Measurements from ENCODE around the gene NDUFC1.
"Not testable (repeated sequence)": the region's sequence is repeated elsewhere in the genome, so short reads cannot be mapped to it uniquely, and the experiment has no call there.

The NDUFC1 gene

DNA sequence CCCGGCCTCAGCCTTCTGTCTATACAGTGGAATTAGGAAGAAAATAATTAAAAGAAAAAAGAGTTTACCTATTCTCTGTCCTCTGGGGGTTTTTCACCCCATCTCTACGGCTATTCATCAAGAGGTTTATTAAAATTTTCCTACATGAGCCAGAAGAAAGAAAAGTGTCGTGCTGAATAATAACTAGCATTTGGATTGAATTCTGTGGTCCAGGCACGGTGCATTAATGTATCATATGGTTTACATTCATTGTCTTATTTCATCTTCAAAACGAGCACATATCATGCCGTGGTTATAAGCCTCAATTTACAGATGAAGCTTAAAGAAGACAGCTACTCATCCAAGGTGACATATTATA lies 6.4 kb downstream of the NDUFC1 start:
- DNase-seq, result no peak

DNA sequence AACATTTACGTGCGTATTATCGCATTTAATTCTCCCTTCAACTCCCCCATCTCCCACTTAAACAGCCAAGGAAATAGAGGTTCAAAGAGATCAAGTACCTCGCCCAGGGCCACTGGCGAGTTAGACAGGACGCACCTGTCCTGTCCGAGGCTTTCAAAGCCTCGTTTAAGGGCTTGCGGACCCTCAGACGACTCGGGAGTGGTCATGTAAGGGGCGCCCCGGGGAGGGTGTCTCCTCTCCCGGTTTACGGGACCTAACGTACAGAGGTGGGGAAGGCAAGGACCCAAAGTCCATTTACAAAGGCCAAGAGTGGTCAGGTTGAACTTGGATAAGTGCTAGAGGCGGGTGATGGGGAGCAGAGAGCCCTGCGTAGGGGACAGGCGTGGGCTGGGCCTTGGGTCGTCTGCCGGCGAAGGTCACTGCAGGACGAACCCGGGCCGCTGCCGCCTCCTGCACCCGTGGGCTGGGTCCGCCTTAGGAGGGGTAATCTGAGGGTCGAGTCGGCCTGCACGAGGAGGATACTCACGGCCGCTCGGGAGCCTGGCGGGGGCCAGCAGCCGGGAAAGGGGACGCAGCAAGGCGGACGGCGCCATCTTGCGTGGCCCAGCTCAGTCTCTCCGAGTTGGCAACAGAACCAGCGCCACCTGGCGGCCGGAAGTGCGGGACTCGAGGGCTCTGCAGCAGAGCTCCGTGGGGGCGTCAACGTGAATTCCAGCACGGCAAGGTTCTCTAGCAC lies 6.9 kb downstream of the NDUFC1 start:
- DNase-seq, result peak; percentile 97

DNA sequence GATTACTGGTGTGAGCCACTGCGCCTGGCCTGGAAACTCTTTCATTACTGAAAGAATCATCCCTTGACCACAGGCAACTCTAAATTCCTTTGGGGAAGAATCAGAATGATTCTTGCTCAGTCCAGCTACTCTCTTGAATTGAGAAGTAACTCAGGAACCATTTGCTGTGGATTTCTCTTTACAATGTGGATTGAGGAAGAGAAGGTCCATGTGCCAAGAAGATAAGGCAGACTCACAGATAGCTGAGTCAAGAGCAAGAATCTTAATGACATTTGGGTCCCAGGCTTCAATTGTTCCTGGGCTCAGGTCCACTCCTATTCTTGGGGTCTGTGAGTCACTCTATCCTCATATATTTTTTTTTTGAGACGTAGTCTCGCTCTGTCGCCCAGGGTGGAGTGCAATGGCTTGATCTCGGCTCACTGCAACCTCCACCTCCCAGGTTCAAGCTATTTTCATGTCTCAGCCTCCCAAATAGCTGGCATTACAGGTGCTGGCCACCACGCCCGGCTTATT lies 16.0 kb downstream of the NDUFC1 start:
- no peak for DNase-seq

DNA sequence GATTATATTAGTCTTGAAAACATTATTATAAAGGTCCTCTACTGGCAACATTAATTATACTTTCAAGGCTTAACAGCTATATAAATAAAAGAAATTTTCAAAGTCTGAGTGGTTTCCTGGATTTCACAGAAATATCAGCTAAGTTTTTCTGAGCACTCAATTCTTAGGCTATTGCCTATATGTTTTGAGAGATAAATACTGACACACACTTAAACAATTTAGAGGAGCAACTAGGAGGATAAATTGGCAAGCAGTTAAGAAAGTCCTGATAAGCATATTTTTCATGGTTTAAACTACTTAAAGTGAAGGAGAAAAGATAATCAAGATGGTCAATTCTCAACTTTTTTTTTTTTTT lies 19.6 kb downstream of the NDUFC1 start:
- no peak for DNase-seq

DNA sequence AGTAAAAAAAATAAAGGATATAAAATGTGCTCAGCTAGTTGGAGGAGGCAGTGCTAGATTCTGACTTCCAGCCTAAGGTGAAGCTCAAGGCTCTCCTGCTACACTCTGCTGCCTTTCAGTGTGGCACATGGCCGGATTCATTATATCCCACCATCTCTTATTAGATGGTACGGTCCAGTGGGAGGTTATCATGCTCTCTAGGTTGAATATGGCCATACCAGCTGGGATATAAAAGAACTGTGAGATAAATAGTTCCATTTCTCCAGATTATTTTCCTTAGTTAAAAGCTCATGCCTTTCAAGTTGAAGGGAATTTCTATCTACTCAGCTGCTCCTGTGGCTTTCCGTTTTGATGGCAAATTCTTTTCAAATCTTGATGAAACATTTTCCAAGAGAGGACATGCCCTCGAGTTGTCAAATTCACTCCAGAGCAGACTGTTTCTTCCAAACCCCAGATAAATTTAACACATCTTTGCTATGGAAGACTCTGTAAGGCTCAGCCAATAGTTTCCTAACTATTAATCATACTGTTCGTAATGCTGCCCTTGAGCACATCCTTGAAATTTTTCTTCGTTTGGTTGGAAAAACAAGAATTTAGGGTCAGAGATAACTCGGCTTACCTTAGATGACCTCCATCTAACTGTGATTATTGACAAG lies 20.1 kb downstream of the NDUFC1 start:
- DNase-seq, result no peak

DNA sequence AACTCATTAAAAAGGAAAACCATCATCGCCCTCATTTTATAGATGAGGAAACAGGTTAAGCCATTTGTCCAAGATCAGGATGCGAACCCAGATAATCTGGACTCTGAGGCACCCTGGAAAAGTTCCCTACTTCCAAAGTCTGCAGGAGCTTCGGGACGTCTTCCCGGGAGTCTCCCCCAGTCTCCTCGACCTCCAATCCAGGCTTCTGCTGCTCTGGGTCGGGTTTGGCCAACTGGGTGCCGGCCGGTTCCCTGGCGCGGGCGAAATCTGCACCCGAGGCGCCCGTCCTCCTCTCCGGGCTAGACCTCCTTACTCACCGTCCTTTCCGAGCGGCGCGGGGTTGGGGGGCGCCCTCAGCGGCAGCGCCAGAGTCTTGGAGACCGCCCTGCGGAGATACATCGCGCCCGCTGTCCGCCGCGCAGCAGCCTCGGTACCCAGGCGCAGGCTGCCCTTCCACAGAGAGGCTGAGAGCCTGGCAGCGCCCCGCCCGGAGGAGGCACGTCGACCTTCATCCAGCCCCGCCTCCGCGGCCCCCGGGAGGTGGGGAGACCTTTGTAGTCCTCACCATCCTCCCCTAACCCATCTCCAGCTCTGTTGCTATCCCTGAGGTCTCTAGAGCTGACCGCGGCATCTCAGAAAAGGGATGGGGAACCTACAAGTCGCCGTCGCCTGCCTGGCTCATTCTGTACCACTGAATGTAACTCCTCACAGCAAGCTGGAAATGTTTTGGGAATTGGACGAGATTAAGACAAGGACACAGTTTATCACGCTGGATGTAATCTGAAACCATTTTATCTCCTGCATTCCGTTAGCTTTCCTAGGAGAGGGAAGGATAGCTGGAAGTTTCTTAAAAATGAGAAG lies 22.3 kb downstream of the NDUFC1 start, which contains the start of gene MGARP:
Gene MGARP, minus strand, starts transcription at position 466 of the 861 bp plus-strand sequence. Its CDS starts 67 bp downstream, at position 399.
- peak; percentile 24 for DNase-seq

DNA sequence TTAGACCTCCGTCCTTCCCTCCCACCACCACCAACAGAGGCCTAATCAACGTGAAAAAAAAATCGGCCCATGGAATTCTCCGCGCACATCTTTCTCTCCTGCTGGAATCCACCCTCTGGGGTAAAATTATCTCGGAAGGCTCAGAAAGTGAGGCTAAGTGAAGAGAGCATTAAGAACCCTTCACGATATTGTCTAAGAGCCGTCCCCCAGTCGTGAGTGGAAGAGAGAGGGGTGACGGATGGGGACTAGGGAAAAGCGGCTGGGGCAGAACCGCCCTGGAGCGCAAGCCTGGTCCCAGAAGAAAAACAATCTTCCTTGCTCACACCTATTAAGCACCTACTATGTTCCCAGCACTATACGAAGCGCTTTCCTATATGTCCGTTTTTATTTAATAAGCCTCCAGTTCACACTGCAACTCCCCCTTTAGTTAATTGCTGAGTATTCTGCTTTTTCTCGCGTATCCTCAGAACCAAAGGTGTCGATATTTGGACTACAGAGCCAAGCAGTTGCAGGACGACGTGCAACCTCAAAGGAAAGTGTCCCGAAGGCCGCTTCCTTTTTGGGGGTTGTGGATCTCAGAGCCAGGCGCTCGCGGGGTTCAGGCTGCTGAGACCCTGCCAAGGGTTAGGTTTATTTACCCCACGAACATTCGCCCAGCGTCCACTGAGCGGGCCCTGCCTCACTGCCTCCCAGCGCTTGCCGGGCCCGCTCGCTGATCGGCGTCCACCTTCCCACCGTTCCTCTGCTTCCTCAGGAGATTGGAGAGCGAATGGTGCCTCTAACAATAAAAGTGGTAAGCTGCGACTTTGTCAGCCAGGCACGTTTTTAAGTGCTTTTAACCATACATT lies 23.1 kb downstream of the NDUFC1 start:
- DNase-seq, result no peak

DNA sequence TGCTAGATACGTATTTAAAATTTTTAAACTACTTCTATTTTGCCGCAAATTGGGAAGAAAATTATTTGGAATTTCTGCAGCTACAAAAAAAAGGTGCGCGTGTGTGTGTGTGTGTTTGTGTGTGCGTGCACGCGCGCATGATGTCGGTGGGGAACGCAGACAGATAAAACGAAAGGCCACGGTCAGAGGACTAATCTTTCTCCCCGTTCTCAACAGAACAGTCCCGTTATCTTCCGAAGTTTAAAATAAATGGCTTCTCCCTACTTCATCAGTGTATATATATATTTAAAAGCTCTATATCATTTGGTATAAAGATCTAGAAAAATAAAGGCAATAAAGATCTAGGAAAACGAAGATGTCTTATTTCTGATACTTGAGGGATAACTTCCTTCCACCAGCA lies 23.8 kb downstream of the NDUFC1 start:
- DNase-seq, result no peak

DNA sequence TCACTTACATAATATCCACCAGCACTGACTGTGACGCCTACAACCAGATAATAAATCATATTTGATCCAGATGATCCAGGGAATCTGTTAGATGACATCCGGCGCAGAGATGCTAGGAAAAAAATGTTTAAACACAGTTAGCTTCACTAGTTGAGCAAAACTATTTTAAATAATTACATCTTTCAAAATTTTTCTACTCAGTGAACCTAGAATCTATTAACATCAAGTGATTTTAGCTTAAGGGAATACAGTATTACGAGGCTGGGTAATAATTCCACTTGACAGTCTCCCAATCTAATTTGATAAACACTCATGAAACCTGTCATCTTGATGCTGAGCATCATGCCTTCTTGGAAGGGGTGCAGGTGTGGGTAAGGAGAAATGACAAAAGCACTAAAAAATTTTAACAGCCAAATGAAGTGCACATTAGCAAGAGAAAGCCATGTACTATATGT lies 27.0 kb downstream of the NDUFC1 start:
- DNase-seq, result no peak

DNA sequence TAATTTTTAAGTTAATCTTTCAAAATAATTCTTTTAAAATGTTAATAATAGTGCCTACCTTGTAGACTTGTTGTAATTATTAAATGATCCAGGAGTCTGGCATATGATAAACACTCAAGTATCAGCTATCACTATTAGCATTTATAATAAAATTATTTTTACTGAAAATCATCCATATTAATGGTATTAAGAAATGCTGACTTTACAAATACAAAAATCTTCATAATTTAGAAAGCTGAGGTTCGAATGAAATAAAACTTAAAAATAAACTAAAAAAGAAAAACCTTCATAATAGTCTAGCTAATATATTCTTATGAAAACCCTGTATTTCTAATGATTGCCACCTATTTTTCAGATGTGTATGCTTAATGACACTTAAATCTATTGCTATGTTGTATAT lies 27.5 kb downstream of the NDUFC1 start:
- no peak for DNase-seq

DNA sequence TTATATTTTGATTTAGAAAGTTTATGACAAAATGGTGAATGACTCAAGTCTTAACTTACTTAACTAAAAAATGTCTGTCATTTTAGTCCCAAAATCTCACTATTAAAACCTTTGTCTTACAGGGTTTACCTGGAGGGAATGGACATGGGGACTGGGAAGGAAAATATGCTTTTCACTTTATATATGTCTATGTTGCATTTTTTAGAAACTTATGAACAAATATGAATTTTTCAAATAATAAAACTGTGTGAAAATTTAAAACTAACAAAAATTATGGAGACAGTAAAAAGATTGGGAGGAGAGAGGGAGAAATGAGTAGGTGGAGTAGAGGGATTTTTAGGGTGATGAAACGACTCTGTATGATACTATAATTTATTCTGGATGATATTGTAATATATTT lies 28.4 kb downstream of the NDUFC1 start:
- no peak for DNase-seq

DNA sequence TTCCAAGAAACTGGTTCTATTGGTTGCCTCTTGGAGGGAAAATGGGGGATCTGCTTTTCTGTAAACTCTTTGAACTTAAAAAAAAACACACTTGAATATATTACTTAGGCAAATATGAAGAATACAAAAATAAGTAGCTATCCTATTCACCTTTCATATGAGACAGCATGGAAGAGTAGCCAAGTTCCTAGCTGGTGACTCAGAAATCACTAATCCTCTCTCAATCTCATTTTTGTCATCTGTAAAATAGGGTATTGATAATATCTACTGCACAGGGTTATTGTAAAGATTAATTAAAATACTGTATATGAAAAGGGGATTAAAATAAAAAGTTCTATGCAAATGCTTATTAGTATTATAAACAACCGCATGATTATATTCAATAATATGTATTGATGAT lies 35.0 kb downstream of the NDUFC1 start:
- no peak for DNase-seq

DNA sequence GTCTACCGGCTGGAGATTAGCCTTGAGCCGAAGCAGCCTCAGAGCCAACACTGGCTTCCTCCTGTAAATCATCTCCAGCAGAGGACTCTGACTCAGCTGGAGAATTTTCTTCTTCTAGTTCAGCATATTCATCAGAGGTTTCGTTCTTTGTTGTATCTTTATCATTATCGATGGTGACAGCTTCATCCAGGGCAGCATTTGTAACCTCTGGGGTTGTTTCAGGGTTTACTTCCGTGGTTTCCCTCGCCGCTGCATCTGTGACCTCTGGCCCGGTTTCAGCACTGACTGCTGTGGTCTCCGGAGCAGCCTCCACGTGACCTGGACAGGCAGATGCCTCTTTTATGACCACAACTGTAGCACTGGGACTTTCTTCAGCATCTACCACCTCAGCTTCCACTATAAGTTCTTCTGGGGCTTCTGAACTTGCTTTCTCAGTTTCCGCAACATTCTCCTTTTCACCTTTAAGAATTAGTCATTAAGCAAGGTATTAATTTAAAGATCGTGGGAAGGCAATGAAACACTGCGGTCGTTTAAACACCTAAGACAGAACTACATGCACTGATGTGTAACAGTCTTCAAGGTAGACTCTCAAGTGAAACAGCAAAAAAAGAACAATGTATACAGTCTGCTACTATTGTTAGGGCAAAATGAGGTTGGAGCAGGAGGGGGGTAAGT lies 35.6 kb downstream of the NDUFC1 start:
- peak; percentile 78 for DNase-seq

DNA sequence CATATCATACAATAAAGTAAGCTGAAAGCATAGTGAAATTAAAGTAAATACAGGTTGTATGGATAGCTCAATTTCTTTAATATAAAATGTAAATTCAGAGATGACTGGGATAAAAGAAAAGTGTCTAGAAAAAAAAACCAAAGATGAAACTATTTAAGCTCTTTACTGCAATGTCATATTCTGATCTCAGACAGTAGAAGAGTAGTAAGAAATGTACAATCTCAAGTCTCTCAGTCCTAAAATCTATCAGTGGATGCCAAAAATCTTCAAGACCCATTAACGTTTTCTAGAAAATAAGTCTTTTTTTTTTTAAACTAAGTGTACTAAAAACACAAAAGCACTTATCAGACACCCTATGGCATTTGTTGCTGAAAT lies 36.1 kb downstream of the NDUFC1 start:
- DNase-seq, result no peak

DNA sequence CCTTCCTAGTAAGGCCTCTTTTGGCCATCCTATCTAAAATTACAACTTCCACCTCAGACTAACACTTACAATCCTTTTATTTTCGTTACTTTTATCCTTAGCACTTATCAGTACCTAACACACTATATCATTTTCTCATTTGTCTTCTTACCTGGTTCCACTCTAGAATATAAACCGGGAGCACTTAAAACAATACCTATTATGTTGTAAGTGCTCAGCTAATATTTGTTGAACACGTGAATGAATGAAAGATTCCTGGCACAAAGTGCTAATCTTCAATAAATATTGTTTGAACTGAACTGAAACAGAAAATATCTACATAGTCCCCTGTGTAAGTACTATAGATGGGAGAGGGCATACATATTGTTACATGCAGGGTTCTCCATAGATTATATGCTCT lies 36.6 kb downstream of the NDUFC1 start:
- no peak for DNase-seq

DNA sequence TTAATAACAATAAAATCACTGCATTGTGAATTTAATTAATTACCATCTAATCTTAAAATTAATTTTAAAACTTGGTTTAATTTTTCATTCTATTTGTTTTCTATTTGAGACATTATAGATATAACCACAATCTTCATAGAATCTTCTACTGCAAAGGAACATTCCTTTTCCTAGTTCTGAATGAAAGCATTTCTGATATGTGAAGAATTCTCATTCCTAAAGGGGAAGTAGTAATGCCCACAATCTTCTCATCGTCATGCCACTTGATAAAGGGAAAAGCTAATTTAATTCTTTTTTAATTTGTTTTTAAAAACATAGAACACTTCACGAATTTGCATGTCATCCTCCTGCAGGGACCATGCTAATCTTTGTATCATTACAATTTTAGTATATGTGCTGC lies 45.9 kb downstream of the NDUFC1 start:
- no peak for DNase-seq

DNA sequence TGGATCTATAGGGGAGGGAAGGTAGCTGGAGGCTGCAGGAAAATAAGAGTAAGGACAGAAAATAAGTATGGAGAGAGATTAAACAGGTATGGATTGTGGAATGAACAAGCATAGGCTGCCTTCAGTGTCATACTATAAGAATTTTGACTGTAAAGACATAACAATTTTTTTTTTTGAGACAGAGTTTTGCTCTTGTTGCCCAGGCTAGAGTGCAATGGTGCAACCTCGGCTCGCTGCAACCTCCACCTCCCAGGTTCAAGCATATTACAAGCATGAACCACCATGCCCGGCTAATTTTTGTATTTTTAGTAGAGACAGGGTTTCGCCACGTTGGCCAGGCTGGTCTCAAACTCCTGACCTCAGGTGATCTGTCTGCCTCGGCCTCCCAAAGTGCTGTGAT lies 46.7 kb downstream of the NDUFC1 start:
- DNase-seq, result not testable (repeated sequence)

DNA sequence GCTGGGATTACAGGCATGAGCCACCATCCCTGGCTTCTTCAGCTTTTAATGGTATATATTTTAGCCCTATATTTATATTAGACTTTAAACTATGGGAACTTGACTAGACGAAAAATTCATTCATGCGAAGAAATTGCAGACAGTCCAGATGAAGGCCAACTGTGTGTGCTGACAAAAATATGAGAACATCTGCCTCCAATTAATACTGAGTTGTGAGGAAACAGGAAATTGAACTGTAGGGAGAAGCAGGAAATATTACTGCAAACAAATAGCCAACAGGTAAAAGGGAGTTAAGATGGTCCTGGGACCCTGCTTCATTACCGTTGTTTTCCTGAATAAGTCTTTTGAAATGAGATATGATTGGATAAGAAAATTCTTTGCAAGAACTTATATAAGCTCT lies 48.6 kb downstream of the NDUFC1 start:
- DNase-seq, result no peak

DNA sequence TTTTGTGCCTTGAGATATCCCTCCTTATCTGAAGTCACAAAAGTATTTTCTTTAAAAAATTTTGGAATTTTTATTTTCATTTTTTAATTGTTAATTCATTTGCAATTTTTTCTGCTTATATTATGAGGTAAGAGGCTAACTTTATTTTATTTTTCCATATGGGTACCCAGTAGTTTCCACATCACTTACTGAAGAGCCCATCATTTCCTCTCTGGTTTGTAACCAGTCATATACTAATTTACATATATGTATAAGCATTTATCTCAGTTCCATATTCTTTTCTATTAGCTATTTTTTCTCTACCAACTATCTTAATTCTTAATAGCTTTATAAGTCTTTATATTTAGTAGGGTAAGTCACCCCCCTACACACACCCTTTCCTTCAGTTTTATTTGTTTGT lies 49.2 kb downstream of the NDUFC1 start:
- no peak for DNase-seq

DNA sequence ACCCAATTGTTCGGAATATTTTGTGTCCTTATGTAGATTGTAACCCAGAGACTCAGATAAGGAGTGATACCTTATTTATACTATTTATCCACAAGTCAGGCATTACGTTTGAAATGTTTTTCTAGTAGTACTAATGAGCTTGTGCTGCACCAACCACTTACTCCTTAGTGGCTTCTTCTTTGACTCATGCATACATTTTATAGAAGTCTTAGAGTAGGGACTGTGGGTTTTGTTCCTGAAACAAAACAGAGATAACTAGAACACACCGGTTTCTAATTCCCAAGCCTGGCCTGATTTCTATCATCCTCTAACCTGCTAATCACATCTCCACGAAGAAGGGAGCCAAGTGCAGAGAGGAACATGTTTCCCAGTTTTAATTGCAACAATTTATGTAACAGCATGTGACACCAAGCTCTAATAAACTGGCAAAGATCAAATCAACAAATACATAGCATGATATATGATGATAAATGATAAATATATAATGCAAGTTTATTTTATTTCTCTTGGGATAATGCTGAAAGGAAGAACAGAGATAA lies 54.5 kb downstream of the NDUFC1 start:
- no peak for DNase-seq

DNA sequence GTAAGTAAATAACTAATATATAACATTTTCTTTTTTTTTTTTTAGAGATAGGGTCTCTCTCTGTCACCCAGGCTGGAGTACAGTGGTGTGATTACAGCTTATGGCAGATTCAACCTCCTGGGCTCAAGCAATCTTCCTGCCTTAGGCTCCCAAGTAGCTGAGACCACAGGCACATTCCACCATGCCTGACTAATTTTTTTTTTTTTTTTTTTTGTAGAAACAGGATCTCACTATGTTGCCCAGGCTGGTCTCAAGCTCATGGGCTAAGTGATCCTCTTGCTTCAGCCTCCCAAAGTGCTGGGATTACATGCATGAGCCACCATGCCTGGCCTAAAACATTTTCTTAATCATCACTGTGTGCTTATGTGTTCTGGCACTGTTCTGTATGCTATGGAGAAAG lies 55.0 kb downstream of the NDUFC1 start:
- DNase-seq, result no peak

DNA sequence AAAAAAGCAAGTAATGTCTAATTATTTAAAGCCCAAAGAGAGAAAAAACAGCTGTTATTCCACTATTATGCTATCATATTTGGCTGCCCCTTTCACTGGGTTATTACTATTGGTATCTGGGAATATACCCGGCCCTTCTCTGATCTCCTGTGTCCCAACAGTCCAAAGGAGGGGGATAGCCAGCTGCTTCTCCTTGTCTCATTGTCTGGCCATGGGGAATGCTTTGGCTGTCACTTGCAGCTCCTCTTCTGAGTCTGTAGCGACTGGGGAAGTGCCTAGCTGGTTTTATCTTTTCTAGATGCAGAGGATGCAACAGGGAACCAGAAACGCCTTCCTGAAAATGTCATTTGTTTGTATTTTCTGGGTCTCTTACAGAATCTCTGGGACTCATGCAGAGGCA lies 56.1 kb downstream of the NDUFC1 start:
- no peak for DNase-seq

Measured in CD4-positive, alpha-beta T cell treated with Interleukin-12 subunit alpha and Interleukin-12 subunit beta, for 1 hour (primary cell).